Stimulated activated CD4-positive, alpha-beta T cell treated with anti-CD3 and anti-CD28 coated beads, Interleukin-1b, Interleukin-23, amount 100 ng/mL, for 48 hours (primary cell): ENCODE data around the gene ZFAND3.
"Not testable (repeated sequence)": the region's sequence is repeated elsewhere in the genome, so short reads cannot be mapped to it uniquely, and the experiment has no call there.

Experiments used
- DNase-seq: peaks from one replicate; pipeline ENCODE4 v3.0.0-alpha.2; 2020

The ZFAND3 gene

GRCh38 chr6:37940074-37940847, 120.7 kb downstream of the ZFAND3 start:
- no peak for DNase-seq

GRCh38 chr6:37941871-37942270, 122.3 kb downstream of the ZFAND3 start:
- DNase-seq: no peak

- no peak for DNase-seq
Measured at GRCh38 chr6:37942606-37943376, 123.3 kb downstream of the ZFAND3 start.

GRCh38 chr6:37943436-37944058, 124.0 kb downstream of the ZFAND3 start:
- DNase-seq: no peak

- no peak for DNase-seq
Measured at GRCh38 chr6:37946057-37946456, 126.5 kb downstream of the ZFAND3 start.

GRCh38 chr6:37947468-37947867, 127.9 kb downstream of the ZFAND3 start:
- DNase-seq: no peak

GRCh38 chr6:37948584-37948983, 129.1 kb downstream of the ZFAND3 start:
- DNase-seq: not testable (repeated sequence)

- no peak for DNase-seq
Measured at GRCh38 chr6:37952027-37952426, 132.5 kb downstream of the ZFAND3 start.

- no peak for DNase-seq
Measured at GRCh38 chr6:37954791-37955190, 135.3 kb downstream of the ZFAND3 start.

GRCh38 chr6:37956711-37957275, 137.3 kb downstream of the ZFAND3 start:
- DNase-seq: no peak

- DNase-seq: no peak
Measured at GRCh38 chr6:37959061-37959460, 139.5 kb downstream of the ZFAND3 start.

- no peak for DNase-seq
Measured at GRCh38 chr6:37960139-37960935, 140.8 kb downstream of the ZFAND3 start.

- not testable (repeated sequence) for DNase-seq
Measured at GRCh38 chr6:37962481-37963080, 143.1 kb downstream of the ZFAND3 start.

- no peak for DNase-seq
Measured at GRCh38 chr6:37965964-37966676, 146.6 kb downstream of the ZFAND3 start.

GRCh38 chr6:37966801-37967200, 147.3 kb downstream of the ZFAND3 start:
- no peak for DNase-seq

- DNase-seq: no peak
Measured at GRCh38 chr6:37967651-37968050, 148.1 kb downstream of the ZFAND3 start.

GRCh38 chr6:37971266-37971665, 151.7 kb downstream of the ZFAND3 start:
- DNase-seq: no peak

GRCh38 chr6:37971711-37972390, 152.3 kb downstream of the ZFAND3 start:
- DNase-seq: no peak

- DNase-seq: no peak
Measured at GRCh38 chr6:37972994-37973757, 153.6 kb downstream of the ZFAND3 start.

GRCh38 chr6:37974381-37974780, 154.9 kb downstream of the ZFAND3 start:
- DNase-seq: no peak
